OCI-M2 (cell line): ENCODE measurements around the gene AKR1B1.
"Not testable (repeated sequence)": the region's sequence is repeated elsewhere in the genome, so short reads cannot be mapped to it uniquely, and the experiment has no call there.

ENCODE experiments used
- DNase-seq: peaks from one replicate; lab custom pipeline; 2025; ENCODE audit not compliant: unreplicated experiment; lab: John Stamatoyannopoulos, UW

AKR1B1 gene

GRCh38 chr7:134458806-134459698, at the start of gene AKR1B1:
Gene AKR1B1, minus strand, starts transcription at chr7:134459100. Its CDS starts 38 bp downstream, at chr7:134459062.
- peak; percentile 65 for DNase-seq

GRCh38 chr7:134505856-134506255, 47.0 kb upstream of the AKR1B1 start:
- DNase-seq: no peak

- DNase-seq: no peak
These were observed 45.8 kb upstream of the AKR1B1 start for GRCh38 chr7:134504660-134505164.

- no peak for DNase-seq
These were observed 43.8 kb upstream of the AKR1B1 start for GRCh38 chr7:134502463-134503371.

- DNase-seq: no peak
These were observed 42.1 kb upstream of the AKR1B1 start for GRCh38 chr7:134500982-134501381.

- DNase-seq: no peak
These were observed 41.5 kb upstream of the AKR1B1 start for GRCh38 chr7:134500406-134500805.

GRCh38 chr7:134495546-134495945, 36.6 kb upstream of the AKR1B1 start:
- DNase-seq: no peak

GRCh38 chr7:134493091-134493490, 34.2 kb upstream of the AKR1B1 start:
- no peak for DNase-seq

GRCh38 chr7:134487721-134488120, 28.8 kb upstream of the AKR1B1 start:
- not testable (repeated sequence) for DNase-seq

GRCh38 chr7:134485203-134485602, 26.3 kb upstream of the AKR1B1 start:
- DNase-seq: no peak

- DNase-seq: no peak
These were observed 24.4 kb upstream of the AKR1B1 start for GRCh38 chr7:134483296-134483695.

- DNase-seq: no peak
These were observed 24.0 kb upstream of the AKR1B1 start for GRCh38 chr7:134482858-134483257.

GRCh38 chr7:134481167-134481566, 22.3 kb upstream of the AKR1B1 start:
- no peak for DNase-seq

GRCh38 chr7:134480730-134481129, 21.8 kb upstream of the AKR1B1 start:
- no peak for DNase-seq

- no peak for DNase-seq
These were observed 21.3 kb upstream of the AKR1B1 start for GRCh38 chr7:134480202-134480601.

- DNase-seq: no peak
These were observed 19.8 kb upstream of the AKR1B1 start for GRCh38 chr7:134478707-134479106.

GRCh38 chr7:134477954-134478353, 19.1 kb upstream of the AKR1B1 start:
- DNase-seq: no peak

- DNase-seq: no peak
These were observed 17.1 kb upstream of the AKR1B1 start for GRCh38 chr7:134476044-134476443.

- no peak for DNase-seq
These were observed 15.9 kb upstream of the AKR1B1 start for GRCh38 chr7:134474828-134475227.

GRCh38 chr7:134473861-134474291, 15.0 kb upstream of the AKR1B1 start:
- no peak for DNase-seq

GRCh38 chr7:134472572-134473244, 13.8 kb upstream of the AKR1B1 start:
- DNase-seq: no peak
